GM18507 (cell line): ENCODE measurements around the gene TUBGCP2.

ENCODE experiments used
- DNase-seq: peaks from one replicate; pipeline ENCODE4 v3.0.0; 2011; ENCODE audit warnings: low read depth; ENCODE audit not compliant: insufficient read length; ENCODE audit errors: extremely low spot score
- FAIRE-seq: peaks from 2 replicates; lab custom pipeline; 2011; peaks lifted over from hg19 to GRCh38; lab: Jason Lieb, UNC

The TUBGCP2 gene

GRCh38 chr10:133283931-133284330 lies 24.7 kb downstream of the TUBGCP2 start:
- FAIRE-seq (no peak), DNase-seq (no peak)

- DNase-seq: no peak
- FAIRE-seq: no peak
Observed at GRCh38 chr10:133282846-133283390, 25.8 kb downstream of the TUBGCP2 start.

- FAIRE-seq: no peak
Observed at GRCh38 chr10:133281628-133282372, 26.9 kb downstream of the TUBGCP2 start.

GRCh38 chr10:133281084-133281483 lies 27.6 kb downstream of the TUBGCP2 start:
- no peak for DNase-seq
- no peak for FAIRE-seq

More at GRCh38 chr10:133281628-133282372, 26.9 kb downstream of the TUBGCP2 start:
- no peak for DNase-seq

GRCh38 chr10:133280391-133281059 lies 28.1 kb downstream of the TUBGCP2 start:
- FAIRE-seq: no peak
- no peak for DNase-seq

- FAIRE-seq (no peak), DNase-seq (no peak)
Observed at GRCh38 chr10:133279326-133280226, 29.1 kb downstream of the TUBGCP2 start.

- DNase-seq: peak; percentile 60
- FAIRE-seq: peak; percentile 91
Observed at GRCh38 chr10:133278577-133279265, 30.0 kb downstream of the TUBGCP2 start.

GRCh38 chr10:133277993-133278576 lies 30.6 kb downstream of the TUBGCP2 start:
- no peak for DNase-seq
- FAIRE-seq: no peak

GRCh38 chr10:133277277-133277992 lies 31.2 kb downstream of the TUBGCP2 start:
- DNase-seq (no peak), FAIRE-seq (no peak)

GRCh38 chr10:133276435-133277201 lies 32.1 kb downstream of the TUBGCP2 start, which contains the start of gene ADAM8:
Gene ADAM8 (minus strand): TSS chr10:133276868. CDS start chr10:133276817, 51 bp downstream.
- FAIRE-seq: peak; percentile 80

GRCh38 chr10:133276100-133276434 lies 32.6 kb downstream of the TUBGCP2 start:
- FAIRE-seq: no peak
- no peak for DNase-seq

More at GRCh38 chr10:133276435-133277201, 32.1 kb downstream of the TUBGCP2 start, which contains the start of gene ADAM8:
- DNase-seq: peak; percentile 88

- peak; percentile 40 for DNase-seq
- peak; percentile 84 for FAIRE-seq
Observed at GRCh38 chr10:133275684-133276092, 33.0 kb downstream of the TUBGCP2 start.

GRCh38 chr10:133274751-133275683 lies 33.7 kb downstream of the TUBGCP2 start:
- FAIRE-seq (peak; percentile 96), DNase-seq (peak; percentile 70)

- DNase-seq (no peak), FAIRE-seq (no peak)
Observed at GRCh38 chr10:133273534-133274143, 35.0 kb downstream of the TUBGCP2 start.

- DNase-seq: no peak
- FAIRE-seq: no peak
Observed at GRCh38 chr10:133272964-133273420, 35.7 kb downstream of the TUBGCP2 start.
